HEK293T (cell line): ENCODE results near the gene ALX3.

ENCODE experiments used
- CTCF ChIA-PET: fragments of 350-600 bp; formaldehyde crosslinking; extraction: SDS; loops from one replicate; lab custom pipeline; 2021; ENCODE audit warnings: antibody characterized with exemption, inconsistent platforms; lab: Yijun Ruan, JAX
- POLR2A ChIA-PET: fragments of 350-600 bp; formaldehyde crosslinking; extraction: SDS; loops from one replicate; lab custom pipeline; 2020; ENCODE audit warnings: antibody characterized with exemption, inconsistent platforms; lab: Yijun Ruan, JAX
- DNase-seq: peaks from one replicate; pipeline ENCODE4 v3.0.0; 2012; ENCODE audit warnings: mixed read lengths; ENCODE audit errors: extremely low spot score
- ARNT ChIP-seq: fragments of 450-650 bp; IDR thresholded peaks from 2 replicates; pipeline ENCODE4 v1.6.1; 2017; ENCODE audit warnings: mild to moderate bottlenecking
- BHLHE40 ChIP-seq: fragments of 450-650 bp; IDR thresholded peaks from 2 replicates; pipeline ENCODE4 v1.6.1; 2016; ENCODE audit warnings: mild to moderate bottlenecking, moderate library complexity, borderline replicate concordance
- CTBP1 ChIP-seq: fragments of 450-650 bp; IDR thresholded peaks from 2 replicates; pipeline ENCODE4 v1.6.1; 2016; ENCODE audit warnings: borderline replicate concordance
- ELF4 ChIP-seq: fragments of 450-650 bp; IDR thresholded peaks from 2 replicates; pipeline ENCODE4 v1.6.1; 2017; ENCODE audit warnings: antibody characterized with exemption
- FOXA1 ChIP-seq: fragments of 450-650 bp; IDR thresholded peaks from 2 replicates; pipeline ENCODE4 v1.6.1; 2016; ENCODE audit warnings: mild to moderate bottlenecking
- FOXK2 ChIP-seq: fragments of 450-650 bp; IDR thresholded peaks from 2 replicates; pipeline ENCODE4 v1.6.1; 2016; ENCODE audit warnings: mild to moderate bottlenecking
- FOXM1 ChIP-seq: fragments of 450-650 bp; IDR thresholded peaks from 2 replicates; pipeline ENCODE4 v1.6.1; 2017; ENCODE audit warnings: mild to moderate bottlenecking, borderline replicate concordance
- HDGF ChIP-seq: fragments of 450-650 bp; IDR thresholded peaks from 2 replicates; pipeline ENCODE4 v1.6.1; 2017; ENCODE audit warnings: antibody characterized with exemption, borderline replicate concordance
- L3MBTL2 ChIP-seq: fragments of 450-650 bp; conservative IDR thresholded peaks from 2 replicates; pipeline ENCODE4 v1.6.1; 2016; ENCODE audit warnings: mild to moderate bottlenecking
- LEF1 ChIP-seq: fragments of 450-650 bp; IDR thresholded peaks from 2 replicates; pipeline ENCODE4 v1.6.1; 2017; ENCODE audit warnings: mild to moderate bottlenecking, borderline replicate concordance
- NFRKB ChIP-seq: fragments of 450-650 bp; IDR thresholded peaks from 2 replicates; pipeline ENCODE4 v1.6.1; 2016; ENCODE audit warnings: mild to moderate bottlenecking, moderate library complexity
- SP1 ChIP-seq: fragments of 450-650 bp; IDR thresholded peaks from 2 replicates; pipeline ENCODE4 v1.6.1; 2017
- SUZ12 ChIP-seq: fragments of 450-650 bp; IDR thresholded peaks from 2 replicates; pipeline ENCODE4 v1.6.1; 2016; ENCODE audit warnings: mild to moderate bottlenecking
- TARDBP ChIP-seq: fragments of 450-650 bp; IDR thresholded peaks from 2 replicates; pipeline ENCODE4 v1.6.1; 2016
- ZNF384 ChIP-seq: fragments of 450-650 bp; IDR thresholded peaks from 2 replicates; pipeline ENCODE4 v1.6.1; 2016
- TF ChIP-seq, protein P1 (sequence below): fragments of 450-650 bp; IDR thresholded peaks from 2 replicates; pipeline ENCODE4 v1.6.1; 2016

Gene ALX3

DNA sequence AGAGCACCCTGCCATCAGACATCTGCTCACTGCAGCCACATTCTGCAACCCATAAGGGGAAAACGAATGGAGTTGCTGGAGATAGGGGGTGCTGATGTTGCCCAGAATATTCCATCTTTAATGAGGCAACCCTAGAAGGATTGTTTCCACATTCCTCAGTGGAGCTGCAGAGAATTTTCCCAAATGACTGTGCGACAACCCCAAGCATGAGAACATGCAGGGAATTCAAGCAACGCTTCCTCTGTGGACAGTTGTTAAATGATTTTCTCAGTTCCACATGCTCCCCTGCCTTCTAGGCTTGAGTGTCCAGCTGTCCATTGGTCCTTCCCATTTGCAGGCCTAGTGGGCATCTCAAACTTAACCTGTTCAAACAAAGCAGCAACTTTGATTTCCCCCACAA is 21.3 kb upstream of the ALX3 start:
- no peak for TF ChIP-seq ZNF384
- TF ChIP-seq LEF1, result no peak
- no peak for TF ChIP-seq ELF4
- TF ChIP-seq SP1, result no peak
- TF ChIP-seq L3MBTL2, result no peak
- TF ChIP-seq BHLHE40, result no peak
- TF ChIP-seq HDGF, result no peak
- no peak for TF ChIP-seq FOXM1
- no peak for TF ChIP-seq FOXA1
- TF ChIP-seq, protein P1, sequence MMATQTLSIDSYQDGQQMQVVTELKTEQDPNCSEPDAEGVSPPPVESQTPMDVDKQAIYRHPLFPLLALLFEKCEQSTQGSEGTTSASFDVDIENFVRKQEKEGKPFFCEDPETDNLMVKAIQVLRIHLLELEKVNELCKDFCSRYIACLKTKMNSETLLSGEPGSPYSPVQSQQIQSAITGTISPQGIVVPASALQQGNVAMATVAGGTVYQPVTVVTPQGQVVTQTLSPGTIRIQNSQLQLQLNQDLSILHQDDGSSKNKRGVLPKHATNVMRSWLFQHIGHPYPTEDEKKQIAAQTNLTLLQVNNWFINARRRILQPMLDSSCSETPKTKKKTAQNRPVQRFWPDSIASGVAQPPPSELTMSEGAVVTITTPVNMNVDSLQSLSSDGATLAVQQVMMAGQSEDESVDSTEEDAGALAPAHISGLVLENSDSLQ, result no peak
- no peak for TF ChIP-seq FOXK2
- no peak for TF ChIP-seq SUZ12
- TF ChIP-seq CTBP1, result no peak
- TF ChIP-seq ARNT, result no peak
- no peak for TF ChIP-seq TARDBP
- no peak for TF ChIP-seq NFRKB
- DNase-seq, result no peak
- ChIA-PET POLR2A (interaction anchor here (2.0 kb wide), 1 partner anchor 11 kb away, joined by 8 read pairs; no protein-coding TSS in a partner anchor), CTCF (interaction anchor here (1.1 to 8.3 kb wide), 3 partner anchors 11 to 32 kb away, joined by 3 to 104 read pairs (median 10); no protein-coding TSS in a partner anchor)

DNA sequence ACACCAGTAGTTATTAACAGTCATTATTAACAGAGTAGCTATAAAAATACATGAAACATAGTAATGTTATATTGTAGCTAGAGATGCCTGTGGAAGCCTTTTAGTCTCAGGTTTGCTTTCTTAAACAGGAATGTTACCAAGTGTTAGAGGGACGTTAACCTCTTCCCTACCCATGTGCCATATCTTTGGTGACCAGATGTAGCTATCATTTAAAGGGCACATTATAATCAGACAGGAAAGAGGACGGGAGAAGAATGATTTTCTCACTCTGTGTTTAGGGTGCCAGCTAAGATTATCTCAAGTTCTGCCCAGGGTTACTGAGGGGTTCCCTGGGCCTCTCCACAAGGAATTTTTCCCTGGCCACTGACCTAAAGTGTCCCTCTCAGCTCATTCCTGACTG is 20.9 kb upstream of the ALX3 start:
- TF ChIP-seq L3MBTL2 (no peak), ZNF384 (no peak), FOXK2 (no peak), NFRKB (no peak), LEF1 (no peak)
- TF ChIP-seq, protein P1, result no peak
- CTCF ChIA-PET, result interaction anchor here (1.1 to 8.3 kb wide), 3 partner anchors 12 to 31 kb away, joined by 3 to 104 read pairs (median 10); no protein-coding TSS in a partner anchor
- POLR2A ChIA-PET, result interaction anchor here (1.4 to 2.0 kb wide), 2 partner anchors 10 kb away, joined by 5 to 8 read pairs; no protein-coding TSS in a partner anchor
- DNase-seq, result no peak

DNA sequence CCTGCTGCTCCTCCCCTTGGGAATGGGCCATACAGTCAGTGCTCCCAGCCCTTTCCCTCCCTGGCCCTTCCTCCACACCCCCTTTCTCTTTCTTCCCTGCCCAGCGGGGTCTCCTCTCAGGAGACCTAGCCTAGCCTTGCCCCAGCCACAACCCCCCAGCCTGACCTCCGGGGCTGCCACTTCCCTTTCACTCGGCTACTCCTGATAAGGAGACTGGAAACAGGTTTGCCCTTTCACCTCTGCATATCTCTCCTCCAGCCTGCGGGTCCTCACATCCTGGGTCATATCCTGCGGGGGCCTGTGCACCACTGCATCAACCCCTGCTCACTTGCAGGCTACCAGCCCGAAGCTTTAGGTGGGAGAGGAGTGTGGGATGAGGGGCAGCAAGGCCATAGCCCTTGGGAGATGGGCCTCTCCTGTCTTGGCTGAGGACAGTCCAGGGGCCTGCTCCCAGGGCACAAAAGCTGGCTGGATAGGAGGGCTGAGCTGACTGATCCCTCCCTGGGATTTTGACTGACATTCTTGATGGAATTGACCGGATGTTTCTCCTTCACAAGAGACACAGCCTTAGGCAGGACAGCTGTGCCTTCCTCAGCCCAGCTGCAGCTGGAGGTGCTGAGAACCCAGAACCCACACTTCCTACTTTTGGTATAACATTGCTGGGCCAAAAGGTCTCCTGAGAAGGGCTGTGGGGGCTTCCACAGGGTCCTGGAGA is 19.2 kb upstream of the ALX3 start:
- ChIA-PET POLR2A (interaction anchor here (0.6 to 1.4 kb wide), 2 partner anchors 11 to 563 kb away, joined by 3 to 5 read pairs; no protein-coding TSS in a partner anchor), CTCF (interaction anchor here (8.3 kb wide), 1 partner anchor 13 kb away, joined by 104 read pairs; no protein-coding TSS in a partner anchor)
- DNase-seq, result no peak
- no peak for TF ChIP-seq CTBP1
- TF ChIP-seq, protein P1, result no peak
- no peak for TF ChIP-seq FOXK2
- TF ChIP-seq FOXA1, result no peak
- TF ChIP-seq ZNF384, result no peak
- TF ChIP-seq LEF1, result no peak
- no peak for TF ChIP-seq FOXM1
- TF ChIP-seq NFRKB, result no peak
- no peak for TF ChIP-seq SUZ12
- TF ChIP-seq HDGF, result no peak
- no peak for TF ChIP-seq BHLHE40
- TF ChIP-seq TARDBP, result no peak
- TF ChIP-seq ELF4, result no peak
- TF ChIP-seq ARNT, result no peak
- TF ChIP-seq L3MBTL2, result no peak
- no peak for TF ChIP-seq SP1

DNA sequence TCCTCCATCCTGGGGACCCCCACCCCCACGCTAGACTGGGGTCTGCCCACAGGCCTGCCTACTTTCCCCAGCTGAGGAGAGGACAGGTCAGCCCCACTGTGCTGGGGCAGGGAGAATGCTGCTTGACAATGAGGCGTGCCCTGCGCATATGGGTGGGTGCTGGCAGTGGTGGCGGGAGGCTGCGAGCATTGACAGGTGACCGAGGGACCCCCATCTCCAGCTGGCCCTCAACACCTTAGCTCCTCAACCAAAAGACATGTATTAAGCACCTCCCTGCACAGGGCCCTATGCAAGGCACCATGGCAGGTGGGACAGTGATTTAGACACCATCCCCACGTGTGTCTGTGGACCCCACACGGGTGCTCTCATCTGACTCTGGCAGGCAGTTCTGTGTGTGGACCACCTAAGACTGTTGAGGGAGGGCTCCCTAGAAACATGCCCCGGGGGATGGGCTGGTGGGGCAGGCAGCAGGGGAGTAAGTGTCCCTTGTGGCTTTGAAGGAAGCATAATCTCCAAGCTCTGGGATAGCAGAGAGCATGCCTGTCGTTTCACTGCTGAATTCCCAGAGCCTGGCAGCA is 18.4 kb upstream of the ALX3 start:
- no peak for DNase-seq
- ChIA-PET CTCF (interaction anchor here (0.6 to 8.3 kb wide), 19 partner anchors 8 to 459 kb away, joined by 3 to 104 read pairs (median 5); partner anchors contain the start of gene UBL4B), POLR2A (interaction anchor here (1.1 to 1.2 kb wide), 2 partner anchors 11 to 14 kb away, joined by 3 to 4 read pairs; no protein-coding TSS in a partner anchor)
- TF ChIP-seq NFRKB (no peak), HDGF (no peak), ARNT (no peak), BHLHE40 (no peak), TARDBP (no peak), L3MBTL2 (no peak), FOXM1 (no peak), CTBP1 (no peak), ELF4 (no peak), ZNF384 (no peak), LEF1 (no peak), FOXA1 (no peak), FOXK2 (no peak), SP1 (no peak)
- TF ChIP-seq, protein P1, result no peak
